T-cell (primary cell): ENCODE measurements around the gene RPTOR. TPM values are rescaled to one million over a fixed set of nuclear protein-coding genes. Genes with fewer than 3 reads are reported as not detected.
A peak's percentile ranks its signal among the peaks of the same experiment; 100 is the strongest.

ENCODE experiments used
- ATAC-seq, 4 experiments: fragments of 200-7000 bp in 3 of 4; fragments of 150-1000 bp in 1 of 4; cut with Tn5 transposase; replicated peaks in 1 of 4; 1 replicate in 3 of 4; 2 replicates in 1 of 4; pipeline ENCODE4 v1.10.0; 2021; ENCODE audit warnings: moderate library complexity in 3 of 4, mild to moderate bottlenecking in 2 of 4, moderate number of reproducible peaks in 1 of 4
- CTCF ChIA-PET, 2 donors: fragments of 300-600 bp; sonication (Branson Sonifier 250); formaldehyde crosslinking; loops; one replicate each; lab custom pipeline; 2022; ENCODE audit warnings: antibody characterized with exemption in 2 of 2; lab: Charles Lee
- POLR2A ChIA-PET, 2 donors: fragments of 300-600 bp; sonication (Branson Sonifier 250); formaldehyde crosslinking; loops; one replicate each; lab custom pipeline; 2022; ENCODE audit warnings: antibody characterized with exemption in 2 of 2; lab: Charles Lee
- DNase-seq, 35 experiments: peaks; one replicate each; pipeline versions ENCODE4 v3.0.0 to v3.0.0-alpha.2; 2013 to 2023
- H3K27ac ChIP-seq: one replicate; pipeline ENCODE4 v1.5.1; 2013; ENCODE audit warnings: low read length
- H3K27me3 ChIP-seq, 2 experiments: replicated peaks in 1 of 2; 1 replicate in 1 of 2; 2 replicates in 1 of 2; pipeline versions ENCODE4 v1.6.1 to v1.7.0; 2013; ENCODE audit warnings: low read length in 1 of 2, mixed read lengths in 1 of 2; ENCODE audit not compliant: control insufficient read depth in 2 of 2, insufficient read depth in 2 of 2; ENCODE audit errors: extremely low read depth in 1 of 2
- H3K36me3 ChIP-seq, 2 donors: 1 replicate in 1 of 2; 2 replicates in 1 of 2; pipeline versions ENCODE4 v1.6.1 to v1.7.0; 2013; ENCODE audit warnings: low read length in 1 of 2; ENCODE audit not compliant: control insufficient read depth in 2 of 2, insufficient read depth in 1 of 2; ENCODE audit errors: extremely low read depth in 1 of 2
- H3K4me1 ChIP-seq, 2 experiments: 1 replicate in 1 of 2; 2 replicates in 1 of 2; pipeline versions ENCODE4 v1.6.1 to v1.7.0; 2013; ENCODE audit warnings: low read length in 2 of 2, mixed read lengths in 1 of 2; ENCODE audit not compliant: insufficient read depth in 2 of 2, control insufficient read depth in 1 of 2; ENCODE audit errors: extremely low read depth in 1 of 2
- H3K4me3 ChIP-seq, 2 donors: 1 replicate in 1 of 2; 2 replicates in 1 of 2; pipeline versions ENCODE4 v1.5.1 to v1.7.0; 2013; ENCODE audit warnings: mild to moderate bottlenecking in 2 of 2, low read length in 1 of 2, moderate library complexity in 1 of 2; ENCODE audit not compliant: control insufficient read depth in 1 of 2; ENCODE audit errors: extremely low read depth in 1 of 2
- H3K9me3 ChIP-seq: 2 replicates; pipeline ENCODE4 v1.7.0; 2013
- H3K27ac Mint-ChIP-seq, 2 donors: one replicate each; pipeline ENCODE4 v1.8.0; 2020 to 2021; ENCODE audit warnings: mild to moderate bottlenecking in 2 of 2, mixed read lengths in 2 of 2
- H3K27me3 Mint-ChIP-seq, 2 donors: one replicate each; pipeline ENCODE4 v1.8.0; 2021 to 2022; ENCODE audit warnings: mixed read lengths in 2 of 2
- H3K36me3 Mint-ChIP-seq: one replicate; pipeline ENCODE4 v1.8.0; 2021; ENCODE audit warnings: mixed read lengths
- H3K4me1 Mint-ChIP-seq, 3 donors: one replicate each; pipeline ENCODE4 v1.8.0; 2020 to 2022; ENCODE audit warnings: mixed read lengths in 3 of 3, mild to moderate bottlenecking in 1 of 3
- H3K4me3 Mint-ChIP-seq, 3 donors: one replicate each; pipeline ENCODE4 v1.8.0; 2020 to 2022; ENCODE audit warnings: mild to moderate bottlenecking in 3 of 3, mixed read lengths in 3 of 3, moderate library complexity in 3 of 3
- H3K9me3 Mint-ChIP-seq, 3 donors: one replicate each; pipeline ENCODE4 v1.8.0; 2020 to 2022; ENCODE audit warnings: mixed read lengths in 3 of 3
- WGBS: methylation state at CpG from one replicate; pipeline ENCODE4 v1.1.5; 2013; ENCODE audit warnings: missing lambda C conversion rate; ENCODE audit not compliant: insufficient coverage; 5-methylcytosine and 5-hydroxymethylcytosine counted together
- total RNA-seq, 35 experiments: library from RNA in 6 of 35; stranded (reverse) in 6 of 35; fragments of 120-200 nt in 1 of 35; gene quantifications; one replicate each; pipeline versions ENCODE4 v1.2.1 to v1.2.4 and lab custom pipeline; 2013 to 2026

Gene RPTOR
- total RNA-seq, 5 donors from 2014 or later (not counting 1 experiment from before 2014, with no cell fraction given), result 59.4 to 76.8 (median 71.4) TPM

- peak overlapping the region; percentile 58 to 76 (median 68) for H3K4me3 Mint-ChIP-seq
- no peaks in the 10 kb centered on the region for H3K27me3 ChIP-seq
- H3K27ac Mint-ChIP-seq, result peak overlapping the region; percentile 93 to 94
- H3K4me1 ChIP-seq, result peaks cover 6 to 74% of the 10 kb centered on the region in 2 experiments
- POLR2A ChIA-PET, result no interaction called here
- peaks cover 9 to 47% of the 10 kb centered on the region in 2 donors for H3K36me3 ChIP-seq
- ATAC-seq (peak; percentile 81 to 87 (median 84)), DNase-seq (peak; percentile 39 to 90 (median 67))
- peaks cover 34% of the 10 kb centered on the region for H3K36me3 Mint-ChIP-seq
- H3K9me3 ChIP-seq, result no peaks in the 10 kb centered on the region
- peak overlapping the region; percentile 79 for H3K27ac ChIP-seq
- CTCF ChIA-PET, result no interaction called here
- 40% methylated on average over 28 of the region's 35 CpGs for WGBS
- H3K27me3 Mint-ChIP-seq, result no peaks in the 10 kb centered on the region
- peak overlapping the region in 1 of 2 donors; percentile 9 for H3K4me3 ChIP-seq
- no peaks in the 10 kb centered on the region for H3K9me3 Mint-ChIP-seq
- peaks cover 34 to 74% (median 52%) of the 10 kb centered on the region in 3 donors for H3K4me1 Mint-ChIP-seq
Measured at GRCh38 chr17:80892019-80892855, 347.6 kb downstream of the RPTOR start.

GRCh38 chr17:80892900-80893603 is 348.4 kb downstream of the RPTOR start:
- DNase-seq, result peak in 5 of 35 experiments; percentile 17 to 65 (median 37)
- H3K4me3 Mint-ChIP-seq, result peak overlapping the region in 2 of 3 donors; percentile 58 to 76
- peak overlapping the region; percentile 93 to 94 for H3K27ac Mint-ChIP-seq
- peaks cover 34 to 76% (median 52%) of the 10 kb centered on the region in 3 donors for H3K4me1 Mint-ChIP-seq
- H3K4me1 ChIP-seq, result peaks cover 6 to 74% of the 10 kb centered on the region in 2 experiments
- ATAC-seq, result no peak
- peaks cover 38% of the 10 kb centered on the region for H3K36me3 Mint-ChIP-seq
- ChIA-PET CTCF (no interaction called here), POLR2A (no interaction called here)
- H3K4me3 ChIP-seq, result no peak overlapping the region
- no peaks in the 10 kb centered on the region for H3K9me3 ChIP-seq
- H3K36me3 ChIP-seq, result peaks cover 9 to 50% of the 10 kb centered on the region in 2 donors
- H3K27me3 ChIP-seq, result no peaks in the 10 kb centered on the region
- 75% methylated on average over 24 of the region's 31 CpGs for WGBS
- H3K27ac ChIP-seq, result peak overlapping the region; percentile 79
- H3K27me3 Mint-ChIP-seq, result no peaks in the 10 kb centered on the region
- H3K9me3 Mint-ChIP-seq, result no peaks in the 10 kb centered on the region

- peaks cover 34 to 77% (median 54%) of the 10 kb centered on the region in 3 donors for H3K4me1 Mint-ChIP-seq
Measured at GRCh38 chr17:80893604-80894438, 349.2 kb downstream of the RPTOR start.

GRCh38 chr17:80894439-80894721 is 349.7 kb downstream of the RPTOR start:
- CTCF ChIA-PET, result no interaction called here
- Histone ChIP-seq H3K4me3 (no peak overlapping the region), H3K27me3 (no peaks in the 10 kb centered on the region), H3K4me1 (peaks cover 8 to 69% of the 10 kb centered on the region in 2 experiments), H3K36me3 (peaks cover 3 to 46% of the 10 kb centered on the region in 2 donors), H3K27ac (no peak overlapping the region), H3K9me3 (no peaks in the 10 kb centered on the region)
- WGBS, result no CpG with 5 or more reads among the region's 4 CpGs
- DNase-seq, result no peak
- POLR2A ChIA-PET, result no interaction called here
- Mint-ChIP-seq H3K27ac (peak overlapping the region in 1 of 2 donors; percentile 70), H3K4me1 (peaks cover 30 to 74% (median 51%) of the 10 kb centered on the region in 3 donors), H3K9me3 (no peaks in the 10 kb centered on the region), H3K27me3 (no peaks in the 10 kb centered on the region), H3K4me3 (no peak overlapping the region), H3K36me3 (peaks cover 38% of the 10 kb centered on the region)
- ATAC-seq, result no peak

More at GRCh38 chr17:80893604-80894438, 349.2 kb downstream of the RPTOR start:
- no peaks in the 10 kb centered on the region for H3K9me3 Mint-ChIP-seq
- Histone ChIP-seq H3K4me1 (peaks cover 8 to 69% of the 10 kb centered on the region in 2 experiments), H3K4me3 (no peak overlapping the region), H3K36me3 (peaks cover 9 to 48% of the 10 kb centered on the region in 2 donors), H3K9me3 (no peaks in the 10 kb centered on the region), H3K27ac (peak overlapping the region; percentile 79), H3K27me3 (no peaks in the 10 kb centered on the region)
- peak overlapping the region; percentile 66 to 93 for H3K27ac Mint-ChIP-seq
- ChIA-PET POLR2A (no interaction called here), CTCF (no interaction called here)
- no peaks in the 10 kb centered on the region for H3K27me3 Mint-ChIP-seq
- peak overlapping the region in 1 of 3 donors; percentile 28 for H3K4me3 Mint-ChIP-seq
- DNase-seq, result no peak
- 94% methylated on average over 23 of the region's 34 CpGs for WGBS
- peaks cover 38% of the 10 kb centered on the region for H3K36me3 Mint-ChIP-seq
- ATAC-seq, result no peak

- Mint-ChIP-seq H3K36me3 (peaks cover 38% of the 10 kb centered on the region), H3K9me3 (no peaks in the 10 kb centered on the region), H3K27me3 (no peaks in the 10 kb centered on the region), H3K27ac (peak overlapping the region in 1 of 2 donors; percentile 70), H3K4me3 (no peak overlapping the region), H3K4me1 (peaks cover 28 to 75% (median 52%) of the 10 kb centered on the region in 3 donors)
- Histone ChIP-seq H3K9me3 (no peaks in the 10 kb centered on the region), H3K27ac (no peak overlapping the region), H3K27me3 (no peaks in the 10 kb centered on the region), H3K4me1 (peaks cover 8 to 69% of the 10 kb centered on the region in 2 experiments), H3K4me3 (no peak overlapping the region), H3K36me3 (peaks cover 3 to 44% of the 10 kb centered on the region in 2 donors)
- 98% methylated on average over 10 of the region's 16 CpGs for WGBS
- ChIA-PET CTCF (no interaction called here), POLR2A (no interaction called here)
- no peak for ATAC-seq
- DNase-seq, result no peak
Measured at GRCh38 chr17:80894726-80895125, 350.1 kb downstream of the RPTOR start.

GRCh38 chr17:80895366-80895765 is 350.7 kb downstream of the RPTOR start:
- H3K27me3 Mint-ChIP-seq, result no peaks in the 10 kb centered on the region
- peaks cover 26 to 70% (median 48%) of the 10 kb centered on the region in 3 donors for H3K4me1 Mint-ChIP-seq
- Histone ChIP-seq H3K9me3 (no peaks in the 10 kb centered on the region), H3K4me1 (peaks cover 6 to 69% of the 10 kb centered on the region in 2 experiments), H3K4me3 (no peak overlapping the region), H3K27me3 (no peaks in the 10 kb centered on the region), H3K27ac (no peak overlapping the region), H3K36me3 (peaks cover 3 to 48% of the 10 kb centered on the region in 2 donors)
- peak overlapping the region; percentile 34 to 86 for H3K27ac Mint-ChIP-seq
- CTCF ChIA-PET, result no interaction called here
- POLR2A ChIA-PET, result no interaction called here
- DNase-seq (no peak), ATAC-seq (no peak)
- 88% methylated on average over 20 of the region's 21 CpGs for WGBS
- H3K4me3 Mint-ChIP-seq, result peak overlapping the region in 2 of 3 donors; percentile 16 to 45
- peaks cover 38% of the 10 kb centered on the region for H3K36me3 Mint-ChIP-seq
- no peaks in the 10 kb centered on the region for H3K9me3 Mint-ChIP-seq
